Measurements from ENCODE around the gene LTBP1. TPM values are rescaled to one million over a fixed set of nuclear protein-coding genes. Genes with fewer than 3 reads are reported as not detected.

LTBP1 gene
- total and polyA plus RNA-seq, 2 experiments from 2014 or later = 157 to 211 TPM

- no peaks in the 10 kb centered on the region for H3K9me3 ChIP-seq (ENCODE audit: low read depth)
- no peak overlapping the region for H3K9ac ChIP-seq
- in situ Hi-C loops (cut with MboI) = loop anchor here (5.0 kb wide), 1 partner anchor 227 kb away; no protein-coding TSS in a partner anchor
- H3K9me2 ChIP-seq (ENCODE audit: insufficient read depth) = no peaks in the 10 kb centered on the region
- no peak for TF ChIP-seq EZH2phosphoT487 (IDR thresholded peaks at IDR 0.05; ENCODE audit: insufficient read depth, low read depth)
- no peak for TF ChIP-seq EZH2 (IDR thresholded peaks at IDR 0.05; ENCODE audit: insufficient read depth, poor library complexity, severe bottlenecking)
- peaks cover 14% of the 10 kb centered on the region for H3K36me3 ChIP-seq (ENCODE audit: low read depth)
- H3K27ac ChIP-seq = peak overlapping the region; percentile 33
- H3K4me1 ChIP-seq (ENCODE audit: insufficient read depth) = peaks cover 27% of the 10 kb centered on the region
- no peak overlapping the region for H3K4me2 ChIP-seq (ENCODE audit: unreplicated experiment)
- no peaks in the 10 kb centered on the region for H3K27me3 ChIP-seq (replicated peaks; ENCODE audit: insufficient read depth)
- DNase-seq = peak; percentile 7
- 80 to 89% methylated on average over 3 of the region's 3 CpGs for WGBS, 2 experiments (ENCODE audit: low coverage in 1 of 2, low lambda C conversion rate in 2 of 2, missing lambda C conversion rate in 2 of 2)
- H4K20me1 ChIP-seq (ENCODE audit: insufficient read depth) = no peaks in the 10 kb centered on the region
- H3K4me3 ChIP-seq = no peak overlapping the region
- H2AFZ ChIP-seq = no peak overlapping the region
- H3F3A ChIP-seq (ENCODE audit: insufficient read depth) = peaks cover 33% of the 10 kb centered on the region
- no peaks in the 10 kb centered on the region for H3K79me2 ChIP-seq (ENCODE audit: insufficient read depth)
These were observed 318.0 kb downstream of the LTBP1 start for GRCh38 chr2:33264766-33265165.

- in situ Hi-C loops (cut with MboI) = loop anchor here (5.0 kb wide), 1 partner anchor 228 kb away; no protein-coding TSS in a partner anchor
- Histone ChIP-seq H3K4me1 (ENCODE audit: insufficient read depth) (peaks cover 30% of the 10 kb centered on the region), H3K9ac (no peak overlapping the region), H3K9me3 (ENCODE audit: low read depth) (no peaks in the 10 kb centered on the region), H2AFZ (no peak overlapping the region), H3K4me2 (ENCODE audit: unreplicated experiment) (no peak overlapping the region), H3F3A (ENCODE audit: insufficient read depth) (peaks cover 34% of the 10 kb centered on the region), H3K79me2 (ENCODE audit: insufficient read depth) (no peaks in the 10 kb centered on the region), H3K4me3 (no peak overlapping the region), H3K27ac (peak overlapping the region; percentile 33), H3K27me3 (replicated peaks; ENCODE audit: insufficient read depth) (no peaks in the 10 kb centered on the region), H4K20me1 (ENCODE audit: insufficient read depth) (no peaks in the 10 kb centered on the region), H3K36me3 (ENCODE audit: low read depth) (peaks cover 14% of the 10 kb centered on the region), H3K9me2 (ENCODE audit: insufficient read depth) (no peaks in the 10 kb centered on the region)
- TF ChIP-seq EZH2 (IDR thresholded peaks at IDR 0.05; ENCODE audit: insufficient read depth, poor library complexity, severe bottlenecking) (no peak), EZH2phosphoT487 (IDR thresholded peaks at IDR 0.05; ENCODE audit: insufficient read depth, low read depth) (no peak)
- WGBS, 2 experiments (ENCODE audit: low coverage in 1 of 2, low lambda C conversion rate in 2 of 2, missing lambda C conversion rate in 2 of 2) = 49 to 55% methylated on average over 5 of the region's 5 CpGs
- peak; percentile 66 for DNase-seq
These were observed 319.0 kb downstream of the LTBP1 start for GRCh38 chr2:33265584-33266338.

GRCh38 chr2:33266467-33266866 lies 319.7 kb downstream of the LTBP1 start:
- Histone ChIP-seq H3K9me2 (ENCODE audit: insufficient read depth) (no peaks in the 10 kb centered on the region), H4K20me1 (ENCODE audit: insufficient read depth) (no peaks in the 10 kb centered on the region), H3K9me3 (ENCODE audit: low read depth) (no peaks in the 10 kb centered on the region), H3K9ac (no peak overlapping the region), H3K79me2 (ENCODE audit: insufficient read depth) (no peaks in the 10 kb centered on the region), H3K36me3 (ENCODE audit: low read depth) (peaks cover 14% of the 10 kb centered on the region), H3F3A (ENCODE audit: insufficient read depth) (peaks cover 41% of the 10 kb centered on the region), H2AFZ (no peak overlapping the region), H3K27ac (peak overlapping the region; percentile 33; the same call in 1 of the 2 replicates), H3K27me3 (replicated peaks; ENCODE audit: insufficient read depth) (no peaks in the 10 kb centered on the region), H3K4me2 (ENCODE audit: unreplicated experiment) (no peak overlapping the region), H3K4me1 (ENCODE audit: insufficient read depth) (peaks cover 36% of the 10 kb centered on the region), H3K4me3 (no peak overlapping the region)
- no peak for TF ChIP-seq EZH2phosphoT487 (IDR thresholded peaks at IDR 0.05; ENCODE audit: insufficient read depth, low read depth)
- TF ChIP-seq EZH2 (IDR thresholded peaks at IDR 0.05; ENCODE audit: insufficient read depth, poor library complexity, severe bottlenecking) = no peak
- DNase-seq = no peak
- in situ Hi-C loops (cut with MboI) = loop anchor here (5.0 kb wide), 1 partner anchor 229 kb away; no protein-coding TSS in a partner anchor
- WGBS, 2 experiments (ENCODE audit: low coverage in 1 of 2, low lambda C conversion rate in 2 of 2, missing lambda C conversion rate in 2 of 2) = 98% methylated on average over 6 of the region's 6 CpGs

GRCh38 chr2:33267043-33267442 lies 320.3 kb downstream of the LTBP1 start:
- no peak overlapping the region for H3K4me2 ChIP-seq (ENCODE audit: unreplicated experiment)
- H3F3A ChIP-seq (ENCODE audit: insufficient read depth) = peaks cover 45% of the 10 kb centered on the region
- no peak for TF ChIP-seq EZH2phosphoT487 (IDR thresholded peaks at IDR 0.05; ENCODE audit: insufficient read depth, low read depth)
- TF ChIP-seq EZH2 (IDR thresholded peaks at IDR 0.05; ENCODE audit: insufficient read depth, poor library complexity, severe bottlenecking) = no peak
- no peak overlapping the region for H3K4me3 ChIP-seq
- H2AFZ ChIP-seq = no peak overlapping the region
- no peaks in the 10 kb centered on the region for H4K20me1 ChIP-seq (ENCODE audit: insufficient read depth)
- H3K27ac ChIP-seq = no peak overlapping the region
- in situ Hi-C loops (cut with MboI) = loop anchor here (5.0 kb wide), 1 partner anchor 230 kb away; no protein-coding TSS in a partner anchor
- 94 to 100% methylated on average over 2 of the region's 2 CpGs for WGBS, 2 experiments (ENCODE audit: low coverage in 1 of 2, low lambda C conversion rate in 2 of 2, missing lambda C conversion rate in 2 of 2)
- DNase-seq = no peak
- no peaks in the 10 kb centered on the region for H3K9me3 ChIP-seq (ENCODE audit: low read depth)
- no peaks in the 10 kb centered on the region for H3K27me3 ChIP-seq (replicated peaks; ENCODE audit: insufficient read depth)
- H3K36me3 ChIP-seq (ENCODE audit: low read depth) = peaks cover 14% of the 10 kb centered on the region
- no peak overlapping the region for H3K9ac ChIP-seq
- peaks cover 42% of the 10 kb centered on the region for H3K4me1 ChIP-seq (ENCODE audit: insufficient read depth)
- H3K9me2 ChIP-seq (ENCODE audit: insufficient read depth) = no peaks in the 10 kb centered on the region
- H3K79me2 ChIP-seq (ENCODE audit: insufficient read depth) = no peaks in the 10 kb centered on the region
